NCI-H82 treated with DMSO at 0.1 percent for 48 hours (cell line): ENCODE results near the gene LDAH.
"Not testable (repeated sequence)": the region's sequence is repeated elsewhere in the genome, so short reads cannot be mapped to it uniquely, and the experiment has no call there.

Experiments used
- DNase-seq: peaks from one replicate; lab custom pipeline; 2025; ENCODE audit not compliant: unreplicated experiment; lab: John Stamatoyannopoulos, UW

LDAH gene

GRCh38 chr2:20822535-20823490 lies at the start of gene LDAH:
Gene LDAH, minus strand, starts transcription at chr2:20823101. Its CDS starts 21,638 bp downstream, at chr2:20801463.
- DNase-seq, result no peak

GRCh38 chr2:20868377-20868776 lies 45.5 kb upstream of the LDAH start:
- no peak for DNase-seq

- no peak for DNase-seq
Observed at GRCh38 chr2:20862850-20863249, 39.9 kb upstream of the LDAH start.

GRCh38 chr2:20855456-20855855 lies 32.6 kb upstream of the LDAH start:
- no peak for DNase-seq

GRCh38 chr2:20852670-20853069 lies 29.8 kb upstream of the LDAH start:
- no peak for DNase-seq

- no peak for DNase-seq
Observed at GRCh38 chr2:20852139-20852538, 29.2 kb upstream of the LDAH start.

GRCh38 chr2:20844246-20844645 lies 21.3 kb upstream of the LDAH start:
- no peak for DNase-seq

GRCh38 chr2:20839052-20839451 lies 16.2 kb upstream of the LDAH start:
- DNase-seq, result no peak

- DNase-seq, result no peak
Observed at GRCh38 chr2:20838016-20838415, 15.1 kb upstream of the LDAH start.

- DNase-seq, result no peak
Observed at GRCh38 chr2:20836521-20836920, 13.6 kb upstream of the LDAH start.

GRCh38 chr2:20834331-20834730 lies 11.4 kb upstream of the LDAH start:
- DNase-seq, result no peak

- no peak for DNase-seq
Observed at GRCh38 chr2:20832606-20833005, 9.7 kb upstream of the LDAH start.

- DNase-seq, result no peak
Observed at GRCh38 chr2:20829861-20830260, 7.0 kb upstream of the LDAH start.

- DNase-seq, result no peak
Observed at GRCh38 chr2:20823917-20824316, 1.0 kb upstream of the LDAH start.

GRCh38 chr2:20818820-20819219 lies 4.1 kb downstream of the LDAH start:
- DNase-seq, result no peak

GRCh38 chr2:20815216-20815615 lies 7.7 kb downstream of the LDAH start:
- no peak for DNase-seq

- no peak for DNase-seq
Observed at GRCh38 chr2:20812779-20813178, 10.1 kb downstream of the LDAH start.

- DNase-seq, result no peak
Observed at GRCh38 chr2:20806286-20806685, 16.6 kb downstream of the LDAH start.

GRCh38 chr2:20803974-20804373 lies 18.9 kb downstream of the LDAH start:
- DNase-seq, result no peak

- DNase-seq, result no peak
Observed at GRCh38 chr2:20803226-20803682, 19.6 kb downstream of the LDAH start.

GRCh38 chr2:20797096-20797495 lies 25.8 kb downstream of the LDAH start:
- no peak for DNase-seq

GRCh38 chr2:20796374-20796791 lies 26.5 kb downstream of the LDAH start:
- DNase-seq, result no peak

GRCh38 chr2:20793944-20794343 lies 29.0 kb downstream of the LDAH start:
- DNase-seq, result not testable (repeated sequence)
